IMR-90 (cell line): ENCODE measurements around the gene PDE4DIP. TPM values are rescaled to one million over a fixed set of nuclear protein-coding genes. Genes with fewer than 3 reads are reported as not detected.
"Not testable (repeated sequence)": the region's sequence is repeated elsewhere in the genome, so short reads cannot be mapped to it uniquely, and the experiment has no call there.

Source experiments
- ATAC-seq: fragments of 200-7000 bp; cut with Tn5 transposase; 2 replicates; pipeline ENCODE4 v1.9.1; 2020; ENCODE audit warnings: low read depth, mild to moderate bottlenecking, moderate library complexity
- BruUV-seq: library from RNA; stranded (reverse); fragments of 400-500 nt; replicated peaks from 2 replicates; lab custom pipeline; 2021; lab: Mats Ljungman, UMichigan
- CTCF ChIA-PET: fragments of 300-600 bp; formaldehyde crosslinking; extraction: SDS; loops from one replicate; lab custom pipeline; 2021; ENCODE audit warnings: antibody characterized with exemption; lab: Yijun Ruan, JAX
- POLR2A ChIA-PET: fragments of 300-600 bp; sonication (Branson Sonifier 250); formaldehyde crosslinking; loops from one replicate; lab custom pipeline; 2022; ENCODE audit warnings: antibody characterized with exemption; ENCODE audit not compliant: unreplicated experiment; lab: Charles Lee
- DNase-seq: peaks from one replicate; pipeline ENCODE4 v3.0.0; 2013
- H2AFZ ChIP-seq: replicated peaks from 2 replicates; pipeline ENCODE3; 2013; ENCODE audit warnings: low read length, mild to moderate bottlenecking; ENCODE audit not compliant: poor library complexity
- H2AK5ac ChIP-seq: 2 replicates; pipeline ENCODE4 v1.6.1; 2013; ENCODE audit warnings: low read depth, low read length, inconsistent platforms
- H2AK9ac ChIP-seq: replicated peaks from 2 replicates; pipeline ENCODE3; 2013; ENCODE audit warnings: mild to moderate bottlenecking, low read depth, low read length, moderate library complexity; ENCODE audit not compliant: poor library complexity
- H2BK120ac ChIP-seq: 2 replicates; pipeline ENCODE4 v1.6.1; 2013; ENCODE audit warnings: low read depth, low read length, inconsistent platforms
- H2BK15ac ChIP-seq: 3 replicates; pipeline ENCODE4 v1.6.1; 2013; ENCODE audit warnings: low read depth, low read length, inconsistent platforms
- H2BK20ac ChIP-seq: 2 replicates; pipeline ENCODE4 v1.6.1; 2013; ENCODE audit warnings: low read depth, mild to moderate bottlenecking, inconsistent platforms, low read length, moderate library complexity
- H2BK5ac ChIP-seq: 2 replicates; pipeline ENCODE4 v1.6.1; 2013; ENCODE audit warnings: mild to moderate bottlenecking, low read depth, low read length, inconsistent platforms; ENCODE audit not compliant: poor library complexity, severe bottlenecking
- H3K14ac ChIP-seq: replicated peaks from 2 replicates; pipeline ENCODE4 v1.6.1; 2013; ENCODE audit warnings: low read depth, low read length, inconsistent platforms
- H3K18ac ChIP-seq: 2 replicates; pipeline ENCODE4 v1.6.1; 2013; ENCODE audit warnings: low read depth, low read length, control low read depth
- H3K23ac ChIP-seq: 2 replicates; pipeline ENCODE4 v1.6.1; 2013; ENCODE audit warnings: low read depth, low read length, inconsistent platforms
- H3K27ac ChIP-seq: 2 replicates; pipeline ENCODE4 v1.5.1; 2013; ENCODE audit warnings: mild to moderate bottlenecking, control low read depth, low read length; ENCODE audit not compliant: insufficient read depth
- H3K27me3 ChIP-seq: 2 replicates; pipeline ENCODE4 v1.6.1; 2013; ENCODE audit warnings: low read length; ENCODE audit not compliant: control insufficient read depth, insufficient read depth
- H3K36me3 ChIP-seq: 2 replicates; pipeline ENCODE4 v1.6.1; 2013; ENCODE audit warnings: low read length, mixed read lengths; ENCODE audit not compliant: control insufficient read depth, insufficient read depth
- H3K4ac ChIP-seq: 2 replicates; pipeline ENCODE4 v1.6.1; 2013; ENCODE audit warnings: low read depth, low read length, inconsistent platforms
- H3K4me1 ChIP-seq: 2 replicates; pipeline ENCODE4 v1.6.1; 2013; ENCODE audit warnings: low read length, mixed read lengths; ENCODE audit not compliant: control insufficient read depth, insufficient read depth
- H3K4me2 ChIP-seq: 2 replicates; pipeline ENCODE4 v1.6.1; 2013; ENCODE audit warnings: low read depth, mild to moderate bottlenecking, control low read depth, low read length, moderate library complexity
- H3K4me3 ChIP-seq: 2 replicates; pipeline ENCODE4 v1.5.1; 2013; ENCODE audit warnings: low read depth, mild to moderate bottlenecking, control low read depth, low read length, moderate library complexity; ENCODE audit not compliant: insufficient read depth
- H3K56ac ChIP-seq: 2 replicates; pipeline ENCODE4 v1.6.1; 2013; ENCODE audit warnings: low read length, inconsistent platforms; ENCODE audit not compliant: insufficient read depth; ENCODE audit errors: extremely low read depth
- H3K79me1 ChIP-seq, 2 experiments: 2 replicates each; pipeline ENCODE4 v1.6.1; 2013; ENCODE audit warnings: low read length in 2 of 2, inconsistent platforms in 1 of 2, low read depth in 1 of 2
- H3K9ac ChIP-seq: 2 replicates; pipeline ENCODE4 v1.6.1; 2013; ENCODE audit warnings: low read depth, low read length, control low read depth
- H3K9me1 ChIP-seq: 2 replicates; pipeline ENCODE4 v1.6.1; 2013; ENCODE audit warnings: low read length, inconsistent platforms; ENCODE audit not compliant: insufficient read depth
- H3K9me3 ChIP-seq: 2 replicates; pipeline ENCODE4 v1.6.1; 2013; ENCODE audit warnings: low read length; ENCODE audit not compliant: control insufficient read depth, insufficient read depth
- H4K20me1 ChIP-seq: 2 replicates; pipeline ENCODE4 v1.6.1; 2013; ENCODE audit warnings: low read length, inconsistent platforms; ENCODE audit not compliant: insufficient read depth
- H4K5ac ChIP-seq: 2 replicates; pipeline ENCODE4 v1.6.1; 2013; ENCODE audit warnings: mild to moderate bottlenecking, low read depth, low read length, control low read depth
- H4K8ac ChIP-seq, 2 experiments: 2 replicates each; pipeline ENCODE4 v1.6.1; 2013; ENCODE audit warnings: low read depth in 2 of 2, low read length in 2 of 2, control low read depth in 1 of 2, inconsistent platforms in 1 of 2
- H4K91ac ChIP-seq: 2 replicates; pipeline ENCODE4 v1.6.1; 2013; ENCODE audit warnings: low read depth, low read length, inconsistent platforms; ENCODE audit not compliant: insufficient read depth
- WGBS, 2 experiments: methylation state at CpG; one replicate each; pipeline versions ENCODE4 v1.1.5 to v1.1.7; 2013; ENCODE audit warnings: missing lambda C conversion rate in 2 of 2; ENCODE audit not compliant: insufficient read length in 1 of 2; ENCODE audit errors: extremely low coverage in 2 of 2; 5-methylcytosine and 5-hydroxymethylcytosine counted together
- dilution Hi-C: fragments of 300-500 bp; cut with HindIII; formaldehyde crosslinking; loops from one replicate; pipeline ENCODE4 v1.14.3; 2018; ENCODE audit warnings: low sequenced_read_pairs; ENCODE audit not compliant: unreplicated experiment
- in situ Hi-C: fragments of 300-500 bp; cut with MboI; formaldehyde crosslinking; loops from 3 replicates; pipeline ENCODE4 v1.14.3; 2019; ENCODE audit warnings: low sequenced_read_pairs, inconsistent platforms, mixed read lengths
- intact Hi-C: fragments of 100-400 bp; cut with micrococcal nuclease; formaldehyde crosslinking; loops from 2 replicates; pipeline ENCODE4 v1.10.0; 2022
- polyA plus RNA-seq, 3 experiments: library from polyadenylated mRNA; depleted of rRNA; stranded (reverse); fragments of >200 nt; gene quantifications; 2 replicates each; pipeline ENCODE4 v1.2.3, GENCODE V29; 2012; ENCODE audit warnings: low replicate concordance in 1 of 3
- total RNA-seq: library from RNA; depleted of rRNA; stranded (reverse); fragments of >200 nt; gene quantifications from 2 replicates; pipeline ENCODE4 v1.2.3, GENCODE V29; 2012

The PDE4DIP gene
- total and polyA plus RNA-seq, 2 of the 4 experiments (the other 2 are of a cell fraction) = 36.7 to 74.4 TPM

GRCh38 chr1:148960212-148961000 is 116.2 kb downstream of the PDE4DIP start:
- ATAC-seq, H3K27ac ChIP-seq, H3K79me1 ChIP-seq, H2AK9ac ChIP-seq, H2BK15ac ChIP-seq, H3K18ac ChIP-seq, H2AK5ac ChIP-seq, H3K23ac ChIP-seq, intact Hi-C loops, in situ Hi-C loops, H3K56ac ChIP-seq, dilution Hi-C loops, DNase-seq, H3K14ac ChIP-seq, H4K91ac ChIP-seq, BruUV-seq, H2AFZ ChIP-seq, H3K27me3 ChIP-seq, H2BK5ac ChIP-seq, H3K9me1 ChIP-seq, H4K5ac ChIP-seq, CTCF ChIA-PET, H3K9ac ChIP-seq, H3K9me3 ChIP-seq, H3K36me3 ChIP-seq, H2BK120ac ChIP-seq, H2BK20ac ChIP-seq, H3K4me1 ChIP-seq, H3K4me3 ChIP-seq, H4K8ac ChIP-seq, H3K4me2 ChIP-seq, POLR2A ChIA-PET, H3K4ac ChIP-seq, H4K20me1 ChIP-seq: not testable (repeated sequence)
- whole genome bisulfite sequencing, 2 experiments = no CpG with 5 or more reads among the region's 4 CpGs

- H3K27ac ChIP-seq, H3K14ac ChIP-seq, H3K9me1 ChIP-seq, H3K9me3 ChIP-seq, H3K4me3 ChIP-seq, BruUV-seq, H2BK120ac ChIP-seq, H4K20me1 ChIP-seq, H2BK15ac ChIP-seq, H3K27me3 ChIP-seq, H2BK5ac ChIP-seq, H3K56ac ChIP-seq, H3K79me1 ChIP-seq, H3K36me3 ChIP-seq, CTCF ChIA-PET, H3K23ac ChIP-seq, H3K4me1 ChIP-seq, H3K18ac ChIP-seq, in situ Hi-C loops, H4K91ac ChIP-seq, H2AFZ ChIP-seq, H3K4ac ChIP-seq, POLR2A ChIA-PET, H2BK20ac ChIP-seq, intact Hi-C loops, H2AK5ac ChIP-seq, DNase-seq, H4K8ac ChIP-seq, ATAC-seq, H3K4me2 ChIP-seq, H4K5ac ChIP-seq, H2AK9ac ChIP-seq, H3K9ac ChIP-seq, dilution Hi-C loops: not testable (repeated sequence)
- WGBS, 2 experiments = no CpG with 5 or more reads among the region's 6 CpGs
Measured at GRCh38 chr1:148962127-148962857, 118.1 kb downstream of the PDE4DIP start.
